Neural progenitor cell (in vitro differentiated cells): Measurements from ENCODE around the gene RALGAPA1.

Experiments
- CTCF ChIP-seq: fragments of 200-600 bp; sonication (generic); IDR thresholded peaks from 2 replicates; pipeline ENCODE4 v1.5.1; 2017; ENCODE audit warnings: antibody characterized with exemption, mild to moderate bottlenecking
- EZH2 ChIP-seq: fragments of 200-600 bp; sonication (generic); IDR thresholded peaks from 2 replicates; pipeline ENCODE4 v1.6.1; 2017; ENCODE audit warnings: antibody characterized with exemption, mild to moderate bottlenecking, moderate library complexity
- EZH2phosphoT487 ChIP-seq: fragments of 200-600 bp; sonication (generic); IDR thresholded peaks from 2 replicates; pipeline ENCODE4 v1.6.1; 2017; ENCODE audit warnings: antibody characterized with exemption

- TF ChIP-seq EZH2 (no peak), CTCF (no peak), EZH2phosphoT487 (no peak)
These were observed 201.7 kb downstream of the RALGAPA1 start for GRCh38 chr14:35607380-35607779.
